Hepatocyte (in vitro differentiated cells): ENCODE measurements around the gene PELO. TPM values are rescaled to one million over a fixed set of nuclear protein-coding genes. Genes with fewer than 3 reads are reported as not detected.

ENCODE experiments used
- DNase-seq: peaks from one replicate; pipeline ENCODE4 v3.0.0-alpha.2; 2016; ENCODE audit warnings: low spot score
- H2AFZ ChIP-seq: fragments of 200-600 bp; sonication (generic); 2 replicates; pipeline ENCODE4 v1.6.0; 2016; ENCODE audit warnings: antibody characterized with exemption, mild to moderate bottlenecking
- H3K27ac ChIP-seq: fragments of 200-600 bp; sonication (generic); 2 replicates; pipeline ENCODE4 v1.5.1; 2016; ENCODE audit warnings: mild to moderate bottlenecking
- H3K27me3 ChIP-seq: fragments of 200-600 bp; sonication (generic); 2 replicates; pipeline ENCODE4 v1.6.1; 2016
- H3K36me3 ChIP-seq: fragments of 200-600 bp; sonication (generic); replicated peaks from 2 replicates; pipeline ENCODE4 v1.5.1; 2016; ENCODE audit warnings: low read depth; ENCODE audit not compliant: insufficient read depth
- H3K4me1 ChIP-seq: fragments of 200-600 bp; sonication (generic); 2 replicates; pipeline ENCODE4 v1.5.1; 2016; ENCODE audit warnings: mild to moderate bottlenecking, moderate library complexity; ENCODE audit not compliant: insufficient read depth
- H3K4me2 ChIP-seq: fragments of 200-600 bp; sonication (generic); 2 replicates; pipeline ENCODE4 v1.6.0; 2016
- H3K4me3 ChIP-seq: fragments of 200-600 bp; sonication (generic); 2 replicates; pipeline ENCODE4 v1.5.1; 2016; ENCODE audit warnings: mild to moderate bottlenecking
- H3K79me2 ChIP-seq: fragments of 200-600 bp; sonication (generic); 2 replicates; pipeline ENCODE4 v1.6.0; 2017; ENCODE audit warnings: mild to moderate bottlenecking
- H3K9me2 ChIP-seq: fragments of 200-600 bp; sonication (generic); replicated peaks from 2 replicates; pipeline ENCODE4 v1.6.0; 2017; ENCODE audit warnings: mild to moderate bottlenecking; ENCODE audit not compliant: insufficient read depth
- H3K9me3 ChIP-seq: fragments of 200-600 bp; sonication (generic); 2 replicates; pipeline ENCODE4 v1.5.1; 2016; ENCODE audit warnings: low read depth, mild to moderate bottlenecking
- H4K20me1 ChIP-seq: fragments of 200-600 bp; sonication (generic); 2 replicates; pipeline ENCODE4 v1.6.0; 2016; ENCODE audit warnings: mild to moderate bottlenecking; ENCODE audit not compliant: insufficient read depth, poor library complexity, severe bottlenecking
- EZH2 ChIP-seq: fragments of 200-600 bp; sonication (generic); IDR thresholded peaks from 2 replicates; pipeline ENCODE4 v1.6.1; 2016; ENCODE audit warnings: antibody characterized with exemption, mild to moderate bottlenecking, borderline replicate concordance
- EZH2phosphoT487 ChIP-seq: fragments of 200-600 bp; sonication (generic); IDR thresholded peaks from one replicate; pipeline ENCODE4 v1.6.1; 2018; ENCODE audit warnings: antibody characterized with exemption, mild to moderate bottlenecking, low read depth, moderate library complexity; ENCODE audit not compliant: unreplicated experiment, severe bottlenecking
- WGBS: methylation state at CpG from one replicate; pipeline ENCODE4 v1.1.6; 2016; ENCODE audit warnings: low lambda C conversion rate; ENCODE audit errors: missing lambda C conversion rate; 5-methylcytosine and 5-hydroxymethylcytosine counted together
- polyA plus RNA-seq: library from polyadenylated mRNA; unstranded; fragments of >200 nt; fragmentation: Nextera tagmentation; extraction: Ambion mirVana; gene quantifications from 2 replicates; pipeline ENCODE4 v1.2.1, GENCODE V29; 2016
- total RNA-seq: library from RNA; depleted of rRNA; stranded (reverse); fragments of >200 nt; gene quantifications from 2 replicates; pipeline ENCODE4 v1.2.3, GENCODE V29; 2014
- TF ChIP-seq, protein P1 (sequence below): fragments of 200-600 bp; sonication (generic); IDR thresholded peaks from 2 replicates; pipeline ENCODE4 v1.5.1; 2016; ENCODE audit warnings: antibody characterized with exemption, mild to moderate bottlenecking; ENCODE audit not compliant: poor library complexity

PELO gene
- total and polyA plus RNA-seq, 2 experiments from 2014 or later, result 21.9 to 27.0 TPM

GRCh38 chr5:52754051-52754450, 33.7 kb upstream of the PELO start:
- no peaks in the 10 kb centered on the region for H3K9me2 ChIP-seq
- WGBS, result 91% methylated on average over 2 of the region's 2 CpGs
- H3K36me3 ChIP-seq, result no peaks in the 10 kb centered on the region
- no peaks in the 10 kb centered on the region for H3K79me2 ChIP-seq
- H4K20me1 ChIP-seq, result no peaks in the 10 kb centered on the region
- H2AFZ ChIP-seq, result no peak overlapping the region
- no peak overlapping the region for H3K4me3 ChIP-seq
- no peaks in the 10 kb centered on the region for H3K9me3 ChIP-seq
- no peak for TF ChIP-seq EZH2phosphoT487
- TF ChIP-seq EZH2, result no peak
- TF ChIP-seq, protein P1, sequence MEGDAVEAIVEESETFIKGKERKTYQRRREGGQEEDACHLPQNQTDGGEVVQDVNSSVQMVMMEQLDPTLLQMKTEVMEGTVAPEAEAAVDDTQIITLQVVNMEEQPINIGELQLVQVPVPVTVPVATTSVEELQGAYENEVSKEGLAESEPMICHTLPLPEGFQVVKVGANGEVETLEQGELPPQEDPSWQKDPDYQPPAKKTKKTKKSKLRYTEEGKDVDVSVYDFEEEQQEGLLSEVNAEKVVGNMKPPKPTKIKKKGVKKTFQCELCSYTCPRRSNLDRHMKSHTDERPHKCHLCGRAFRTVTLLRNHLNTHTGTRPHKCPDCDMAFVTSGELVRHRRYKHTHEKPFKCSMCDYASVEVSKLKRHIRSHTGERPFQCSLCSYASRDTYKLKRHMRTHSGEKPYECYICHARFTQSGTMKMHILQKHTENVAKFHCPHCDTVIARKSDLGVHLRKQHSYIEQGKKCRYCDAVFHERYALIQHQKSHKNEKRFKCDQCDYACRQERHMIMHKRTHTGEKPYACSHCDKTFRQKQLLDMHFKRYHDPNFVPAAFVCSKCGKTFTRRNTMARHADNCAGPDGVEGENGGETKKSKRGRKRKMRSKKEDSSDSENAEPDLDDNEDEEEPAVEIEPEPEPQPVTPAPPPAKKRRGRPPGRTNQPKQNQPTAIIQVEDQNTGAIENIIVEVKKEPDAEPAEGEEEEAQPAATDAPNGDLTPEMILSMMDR, result no peak
- DNase-seq, result no peak
- no peaks in the 10 kb centered on the region for H3K27me3 ChIP-seq
- no peak overlapping the region for H3K4me2 ChIP-seq
- H3K27ac ChIP-seq, result no peak overlapping the region
- no peaks in the 10 kb centered on the region for H3K4me1 ChIP-seq

DNA sequence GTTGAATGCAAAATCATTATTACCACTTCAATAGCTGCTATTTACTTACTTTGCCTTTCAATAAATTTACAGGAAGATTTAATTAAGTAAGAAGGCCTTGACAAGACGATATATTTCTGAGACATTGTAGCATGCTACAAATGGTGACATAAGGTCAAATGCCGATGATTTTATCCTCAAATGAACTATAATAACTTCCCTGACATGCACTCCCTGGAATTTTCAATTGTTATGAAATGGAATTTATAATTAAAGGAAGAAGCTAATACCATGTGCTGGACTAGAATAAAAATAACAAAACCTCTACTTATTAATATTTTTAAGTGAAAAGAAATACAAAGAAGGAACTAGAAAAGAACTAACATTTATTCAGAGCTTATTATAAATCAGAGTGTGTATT, 30.2 kb upstream of the PELO start:
- Histone ChIP-seq H3K4me1 (no peaks in the 10 kb centered on the region), H3K36me3 (no peaks in the 10 kb centered on the region), H2AFZ (no peak overlapping the region), H3K27ac (no peak overlapping the region), H3K79me2 (no peaks in the 10 kb centered on the region), H3K4me3 (no peak overlapping the region), H4K20me1 (no peaks in the 10 kb centered on the region), H3K9me2 (no peaks in the 10 kb centered on the region), H3K27me3 (no peaks in the 10 kb centered on the region), H3K4me2 (no peak overlapping the region), H3K9me3 (no peaks in the 10 kb centered on the region)
- DNase-seq, result no peak
- WGBS, result 100% methylated on average over 2 of the region's 2 CpGs
- TF ChIP-seq EZH2, result no peak
- TF ChIP-seq, protein P1, result no peak
- no peak for TF ChIP-seq EZH2phosphoT487

DNA sequence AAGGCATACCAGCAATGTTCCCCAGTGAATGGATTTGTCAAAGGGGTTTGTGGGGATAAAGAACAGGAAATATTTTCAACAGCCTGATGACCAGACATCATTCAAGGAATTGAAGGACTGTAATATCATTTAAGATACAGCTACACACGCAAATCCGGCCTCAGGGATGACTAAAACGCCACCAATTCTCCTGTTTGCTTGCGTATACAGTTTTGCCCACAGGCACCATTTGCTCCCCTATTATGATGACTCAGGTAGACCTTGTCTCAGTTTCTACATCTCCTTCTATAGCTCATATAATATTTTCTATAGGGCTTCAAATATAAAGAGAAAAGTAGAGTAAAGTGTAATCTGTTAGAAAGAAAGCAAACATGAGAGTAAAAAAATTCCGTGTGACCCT, 29.7 kb upstream of the PELO start:
- Histone ChIP-seq H3K27ac (no peak overlapping the region), H3K36me3 (no peaks in the 10 kb centered on the region), H3K4me2 (no peak overlapping the region), H3K4me3 (no peak overlapping the region), H3K27me3 (no peaks in the 10 kb centered on the region), H3K9me3 (no peaks in the 10 kb centered on the region), H3K4me1 (no peaks in the 10 kb centered on the region), H4K20me1 (no peaks in the 10 kb centered on the region), H2AFZ (no peak overlapping the region), H3K9me2 (no peaks in the 10 kb centered on the region), H3K79me2 (no peaks in the 10 kb centered on the region)
- TF ChIP-seq, protein P1, result no peak
- TF ChIP-seq EZH2phosphoT487 (no peak), EZH2 (no peak)
- WGBS, result 94% methylated on average over 5 of the region's 5 CpGs
- DNase-seq, result no peak

GRCh38 chr5:52759331-52759730, 28.4 kb upstream of the PELO start:
- Histone ChIP-seq H3K27ac (no peak overlapping the region), H3K4me3 (no peak overlapping the region), H3K4me1 (no peaks in the 10 kb centered on the region), H3K9me3 (no peaks in the 10 kb centered on the region), H3K9me2 (no peaks in the 10 kb centered on the region), H2AFZ (no peak overlapping the region), H3K79me2 (no peaks in the 10 kb centered on the region), H3K36me3 (no peaks in the 10 kb centered on the region), H3K27me3 (no peaks in the 10 kb centered on the region), H3K4me2 (no peak overlapping the region), H4K20me1 (no peaks in the 10 kb centered on the region)
- TF ChIP-seq EZH2phosphoT487, result no peak
- TF ChIP-seq EZH2, result no peak
- TF ChIP-seq, protein P1, result no peak
- 85% methylated on average over 1 of the region's 1 CpG for WGBS
- no peak for DNase-seq
